Measurements from ENCODE around the gene DGKA. TPM values are rescaled to one million over a fixed set of nuclear protein-coding genes. Genes with fewer than 3 reads are reported as not detected.

DGKA gene
- total and polyA plus RNA-seq, 2 experiments from 2014 or later, result 16.1 to 24.6 TPM

- DNase-seq (ENCODE audit: low spot score), result no peak
- Histone ChIP-seq H3K4me2 (no peak overlapping the region), H3F3A (replicated peaks; ENCODE audit: low read depth) (peaks cover 13% of the 10 kb centered on the region; the same call in 1 of the 2 replicates), H4K20me1 (replicated peaks; ENCODE audit: insufficient read depth) (no peaks in the 10 kb centered on the region), H3K4me3 (no peak overlapping the region), H3K27me3 (ENCODE audit: insufficient read depth) (no peaks in the 10 kb centered on the region), H3K27ac (ENCODE audit: low read depth) (no peak overlapping the region), H3K79me2 (replicated peaks; ENCODE audit: insufficient read depth) (peaks cover 6% of the 10 kb centered on the region; the same call in 1 of the 2 replicates), H2AFZ (no peak overlapping the region), H3K36me3 (ENCODE audit: insufficient read depth) (peaks cover 36% of the 10 kb centered on the region), H3K4me1 (ENCODE audit: insufficient read depth) (0 out of 2 replicates have a peak, but pooled peaks cover 4% of the 10 kb centered on the region), H3K9me2 (ENCODE audit: insufficient read depth) (no peaks in the 10 kb centered on the region)
- Mint-ChIP-seq H3K27ac (no peak overlapping the region), H3K9me3 (no peaks in the 10 kb centered on the region), H3K27me3 (ENCODE audit: insufficient read depth, low read depth, poor library complexity) (peaks cover 4% of the 10 kb centered on the region), H3K36me3 (ENCODE audit: low read depth) (peaks cover 58% of the 10 kb centered on the region), H3K4me3 (no peak overlapping the region), H3K4me1 (no peaks in the 10 kb centered on the region; the same call in 2 of the 3 replicates)
- ATAC-seq, result no peak
- TF ChIP-seq ZNF114 (CRISPR knock-in tag; IDR thresholded peaks at IDR 0.05), result no peak
- no peak for TF ChIP-seq CREB1 (CRISPR knock-in tag; IDR thresholded peaks at IDR 0.05; ENCODE audit: low read depth)
- TF ChIP-seq ETS1 (IDR thresholded peaks at IDR 0.05), result no peak
- TF ChIP-seq ZNF462 (CRISPR knock-in tag; IDR thresholded peaks at IDR 0.05), result no peak
- no peak for TF ChIP-seq ZNF331 (CRISPR knock-in tag; IDR thresholded peaks at IDR 0.05; ENCODE audit: low read depth)
- TF ChIP-seq REST (IDR thresholded peaks at IDR 0.05; ENCODE audit: unreplicated experiment), result no peak
- no peak for TF ChIP-seq CTCF (conservative IDR thresholded peaks at IDR 0.05; ENCODE audit: low read depth in 2 of 2)
- TF ChIP-seq EZH2 (IDR thresholded peaks at IDR 0.05; ENCODE audit: low read depth, unreplicated experiment), result no peak
- TF ChIP-seq JUNB (IDR thresholded peaks at IDR 0.05; ENCODE audit: unreplicated experiment), result no peak
- no peak for TF ChIP-seq STAT1 (IDR thresholded peaks at IDR 0.05; ENCODE audit: unreplicated experiment)
- TF ChIP-seq EZH2phosphoT487 (IDR thresholded peaks at IDR 0.05; ENCODE audit: unreplicated experiment), result no peak
- no peak for TF ChIP-seq POLR2AphosphoS5 (IDR thresholded peaks at IDR 0.05; ENCODE audit: low read depth)
- TF ChIP-seq NANOG (IDR thresholded peaks at IDR 0.05; ENCODE audit: borderline replicate concordance), result no peak
Observed at GRCh38 chr12:55993230-55993853, 62.4 kb downstream of the DGKA start.

Data from GM23338 (cell line).